HG02981 (cell line): ENCODE data around the gene SYN1.
A peak's percentile ranks its signal among the peaks of the same experiment; 100 is the strongest.
"Not testable (repeated sequence)": the region's sequence is repeated elsewhere in the genome, so short reads cannot be mapped to it uniquely, and the experiment has no call there.

ENCODE experiments used
- ATAC-seq: cut with Tn5 transposase; IDR thresholded peaks from one replicate; pipeline ENCODE4 v1.9.1; 2021; ENCODE audit warnings: mild to moderate bottlenecking, moderate library complexity; ENCODE audit not compliant: unreplicated experiment

SYN1 gene

DNA sequence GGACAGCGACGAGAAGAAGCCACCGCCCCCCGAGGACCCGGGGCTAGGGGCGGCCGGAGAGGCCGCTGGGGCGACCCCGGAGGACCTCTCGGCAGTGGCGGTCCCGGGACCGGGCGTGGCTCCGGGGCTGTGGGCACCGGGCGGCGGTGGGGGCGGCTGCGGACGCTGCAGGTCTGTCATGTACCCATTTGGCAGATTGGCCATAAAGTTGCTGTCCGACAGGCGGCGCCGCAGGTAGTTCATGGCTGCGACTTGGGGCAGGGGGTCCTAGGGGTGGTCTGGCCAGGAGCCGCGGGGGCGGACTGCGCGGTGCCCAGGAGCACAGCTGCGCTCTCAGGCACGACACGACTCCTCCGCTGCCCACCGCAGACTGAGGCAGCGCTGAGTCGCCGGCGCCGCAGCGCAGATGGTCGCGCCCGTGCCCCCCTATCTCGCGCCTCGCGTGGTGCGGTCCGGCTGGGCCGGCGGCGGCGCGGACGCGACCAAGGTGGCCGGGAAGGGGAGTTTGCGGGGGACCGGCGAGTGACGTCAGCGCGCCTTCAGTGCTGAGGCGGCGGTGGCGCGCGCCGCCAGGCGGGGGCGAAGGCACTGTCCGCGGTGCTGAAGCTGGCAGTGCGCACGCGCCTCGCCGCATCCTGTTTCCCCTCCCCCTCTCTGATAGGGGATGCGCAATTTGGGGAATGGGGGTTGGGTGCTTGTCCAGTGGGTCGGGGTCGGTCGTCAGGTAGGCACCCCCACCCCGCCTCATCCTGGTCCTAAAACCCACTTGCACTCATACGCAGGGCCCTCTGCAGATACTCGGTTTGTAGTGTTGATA, at the start of gene SYN1:
Gene SYN1 (minus strand): TSS at position 372 of the 817 bp plus-strand sequence. CDS start 129 bp downstream, at position 243.
- ATAC-seq, result peak; percentile 59

DNA sequence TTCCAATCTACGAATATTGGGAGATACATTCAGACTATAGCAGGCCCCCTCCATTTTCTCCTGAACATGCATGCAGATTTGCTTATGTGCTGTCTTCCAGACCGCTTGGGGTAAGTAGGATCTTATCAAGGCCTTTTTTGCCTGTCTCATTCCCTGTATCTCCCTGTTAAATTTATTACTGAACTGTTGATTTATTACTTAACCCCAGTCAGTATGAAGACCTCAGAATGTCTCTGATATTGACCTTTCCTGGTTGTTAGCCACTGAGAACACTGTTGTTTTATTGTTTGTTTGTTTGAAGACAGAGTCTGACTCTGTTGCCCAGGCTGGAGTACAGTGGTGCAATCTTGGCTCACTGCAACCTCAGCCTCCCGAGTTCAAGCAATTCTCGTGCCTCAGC, 46.1 kb upstream of the SYN1 start:
- not testable (repeated sequence) for ATAC-seq

DNA sequence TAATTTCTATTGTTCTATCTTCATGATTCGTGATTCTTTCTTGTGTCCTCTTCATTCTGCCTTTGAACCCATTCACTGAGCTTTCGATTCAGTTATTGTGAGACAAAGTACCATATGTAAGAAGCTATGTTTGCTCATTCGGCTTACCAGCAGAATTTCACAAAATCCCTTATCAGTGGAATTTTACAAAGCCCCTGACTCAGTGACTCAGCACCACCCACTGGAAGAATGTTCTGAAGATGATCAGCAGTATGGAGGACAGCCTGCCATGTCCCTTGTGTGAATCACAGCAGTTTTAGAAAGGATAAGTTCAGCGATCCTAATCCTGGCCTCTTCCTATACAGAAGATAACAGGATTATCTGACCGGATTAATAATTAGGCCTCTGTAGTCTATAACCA, 45.1 kb upstream of the SYN1 start:
- ATAC-seq, result no peak

DNA sequence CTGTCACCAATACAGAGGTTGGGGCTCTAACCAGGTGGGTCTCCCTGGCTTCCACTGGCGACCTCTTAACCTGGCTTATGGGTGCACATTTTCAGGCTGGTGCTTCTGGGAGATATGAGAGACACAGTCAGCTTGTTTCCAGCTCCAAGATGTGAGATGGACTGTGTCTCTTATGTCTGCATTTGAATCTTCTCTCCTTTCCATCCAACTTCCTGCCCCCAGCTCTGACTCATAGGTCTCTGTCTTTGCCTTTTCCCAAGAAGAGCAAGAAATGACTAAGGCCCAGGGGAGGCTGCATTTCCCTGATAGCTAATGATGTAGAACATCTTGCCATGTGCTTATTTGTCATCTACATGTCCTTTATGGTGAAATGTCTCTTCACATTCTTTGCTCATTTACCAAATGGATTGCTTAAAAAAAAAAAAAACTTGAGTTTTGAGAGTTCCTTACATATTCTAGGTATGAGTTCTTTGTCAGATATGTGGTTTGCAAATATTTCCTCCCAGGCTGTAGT, 42.5 kb upstream of the SYN1 start:
- ATAC-seq, result no peak

DNA sequence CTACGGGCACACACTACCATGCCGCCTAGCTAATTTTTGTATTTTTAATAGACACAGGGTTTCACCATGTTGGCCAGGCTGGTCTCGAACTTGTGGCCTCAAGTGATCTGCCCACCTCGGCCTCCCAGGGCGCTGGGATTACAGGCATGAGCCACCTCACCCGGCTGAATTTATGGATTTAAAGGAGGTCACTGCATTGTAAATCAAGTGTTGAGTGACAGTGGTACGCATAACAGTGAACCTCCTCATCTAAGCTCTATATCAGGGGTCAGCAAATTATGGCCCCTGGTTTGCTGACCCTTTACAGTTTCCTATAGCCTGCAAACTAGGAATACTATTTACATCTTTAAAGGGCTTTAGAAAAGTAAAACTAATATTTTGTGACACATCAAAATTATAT, 41.9 kb upstream of the SYN1 start:
- no peak for ATAC-seq

DNA sequence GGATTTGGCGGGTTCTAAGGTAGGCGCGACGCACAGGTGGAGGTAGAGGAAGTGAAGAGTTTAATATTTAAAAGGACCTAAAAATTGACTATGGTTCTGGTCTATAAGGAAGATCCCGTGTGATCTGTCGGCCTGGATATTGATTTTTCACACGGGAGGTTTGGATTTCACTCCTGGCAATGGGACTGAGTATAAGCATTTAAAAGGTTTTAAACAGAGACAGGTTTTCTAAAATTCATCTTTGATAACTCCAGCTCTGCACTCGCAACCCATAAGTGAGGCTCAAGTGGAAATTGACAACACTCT, 39.7 kb upstream of the SYN1 start:
- ATAC-seq, result no peak

DNA sequence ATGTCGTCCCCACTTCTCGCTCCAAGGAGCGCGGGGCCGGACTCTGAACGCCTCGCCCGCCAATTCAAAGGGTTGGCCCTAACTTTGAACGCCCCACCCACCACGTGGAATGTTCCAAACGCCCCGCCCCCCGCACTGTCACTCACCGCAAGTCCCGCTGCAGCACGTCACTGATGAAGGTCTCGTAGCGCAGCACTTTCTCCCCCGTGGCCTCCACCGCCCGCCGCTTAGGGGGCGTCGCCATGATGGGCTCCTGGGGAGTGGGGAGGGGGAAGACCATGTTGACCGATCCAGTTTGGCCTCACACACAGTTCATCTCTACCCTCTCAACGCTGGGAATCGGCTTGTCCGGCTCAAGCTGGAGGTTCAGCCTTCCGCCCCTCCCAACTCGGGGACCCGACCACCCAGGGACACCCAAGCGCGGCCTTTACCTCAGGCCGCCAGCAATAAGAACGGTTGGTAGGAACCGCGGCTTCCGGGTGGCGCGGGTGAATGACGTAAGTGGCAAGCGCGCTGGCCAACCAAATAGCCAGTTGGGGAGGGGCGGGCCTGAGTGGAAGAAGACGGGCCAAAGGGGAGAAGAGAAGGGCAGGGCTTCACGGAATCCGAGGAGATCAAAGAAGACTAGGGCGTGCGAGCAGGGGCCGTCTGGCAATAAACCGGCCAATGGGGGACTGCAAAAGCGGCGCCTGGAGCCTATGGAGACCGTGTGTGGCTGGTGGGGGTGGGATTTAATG, 39.2 kb upstream of the SYN1 start, which contains the start of gene UXT:
Gene UXT (minus strand): TSS at position 497 of the 737 bp plus-strand sequence. CDS start 253 bp downstream, at position 244.
- ATAC-seq, result peak; percentile 81

DNA sequence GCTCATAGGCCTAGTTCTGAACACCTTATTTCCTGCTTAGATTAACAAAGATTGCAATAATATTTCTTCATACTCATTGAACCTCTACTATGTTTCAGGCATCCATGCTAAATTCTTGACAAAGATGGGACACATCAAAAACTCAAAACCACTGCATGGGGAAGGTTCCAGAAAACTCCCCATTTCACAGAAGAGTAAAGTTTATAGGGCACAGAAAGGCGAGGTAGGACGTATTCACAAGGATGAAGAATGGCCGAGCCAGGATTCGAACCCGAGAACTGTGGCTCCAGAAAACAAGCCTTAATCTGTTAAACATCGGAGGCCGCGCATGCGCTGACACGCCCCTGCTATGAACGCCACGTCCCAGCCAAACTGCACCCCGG, 38.6 kb upstream of the SYN1 start:
- ATAC-seq, result no peak

DNA sequence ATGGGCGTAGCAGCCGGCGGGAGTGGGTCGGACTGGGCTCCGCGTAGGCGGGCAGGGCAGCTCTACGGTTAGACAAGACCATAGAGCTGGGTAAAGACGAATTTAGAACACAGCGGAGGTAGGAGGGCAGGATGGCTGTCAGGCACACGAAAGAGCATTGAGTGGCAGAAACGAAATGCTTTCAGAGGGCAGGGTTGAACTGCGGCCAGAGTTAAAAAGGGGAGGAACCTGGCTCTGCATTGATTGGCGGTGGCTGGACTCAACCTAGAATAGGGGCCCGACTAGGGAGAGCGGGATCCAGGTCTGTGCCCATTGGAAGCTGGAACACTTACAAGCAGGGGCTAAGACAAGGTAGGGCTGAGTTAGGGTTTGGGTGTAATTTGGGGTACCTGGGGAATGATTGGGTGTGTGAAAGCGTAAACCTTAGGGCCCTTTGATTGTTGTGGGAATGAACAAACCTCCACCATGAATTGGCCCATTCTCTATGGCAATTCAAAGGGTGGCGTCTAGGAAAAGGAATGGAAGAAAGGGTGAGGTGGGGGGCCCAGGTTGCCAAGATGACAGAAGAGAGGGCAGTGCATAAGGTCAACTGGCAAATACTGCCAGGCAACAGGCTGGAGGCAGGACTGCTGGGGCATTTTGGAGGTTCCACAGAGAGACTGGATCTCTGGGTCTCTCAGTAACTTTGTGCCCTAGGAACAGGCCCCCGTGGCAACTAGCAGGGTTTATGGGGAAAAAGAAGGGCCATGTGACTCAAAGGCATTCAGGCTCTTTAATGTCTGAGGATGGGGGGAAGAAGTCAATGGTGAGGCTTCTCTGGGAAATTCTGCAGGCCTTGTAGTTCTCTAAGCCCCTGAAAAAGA, 31.6 kb upstream of the SYN1 start:
- ATAC-seq, result no peak

DNA sequence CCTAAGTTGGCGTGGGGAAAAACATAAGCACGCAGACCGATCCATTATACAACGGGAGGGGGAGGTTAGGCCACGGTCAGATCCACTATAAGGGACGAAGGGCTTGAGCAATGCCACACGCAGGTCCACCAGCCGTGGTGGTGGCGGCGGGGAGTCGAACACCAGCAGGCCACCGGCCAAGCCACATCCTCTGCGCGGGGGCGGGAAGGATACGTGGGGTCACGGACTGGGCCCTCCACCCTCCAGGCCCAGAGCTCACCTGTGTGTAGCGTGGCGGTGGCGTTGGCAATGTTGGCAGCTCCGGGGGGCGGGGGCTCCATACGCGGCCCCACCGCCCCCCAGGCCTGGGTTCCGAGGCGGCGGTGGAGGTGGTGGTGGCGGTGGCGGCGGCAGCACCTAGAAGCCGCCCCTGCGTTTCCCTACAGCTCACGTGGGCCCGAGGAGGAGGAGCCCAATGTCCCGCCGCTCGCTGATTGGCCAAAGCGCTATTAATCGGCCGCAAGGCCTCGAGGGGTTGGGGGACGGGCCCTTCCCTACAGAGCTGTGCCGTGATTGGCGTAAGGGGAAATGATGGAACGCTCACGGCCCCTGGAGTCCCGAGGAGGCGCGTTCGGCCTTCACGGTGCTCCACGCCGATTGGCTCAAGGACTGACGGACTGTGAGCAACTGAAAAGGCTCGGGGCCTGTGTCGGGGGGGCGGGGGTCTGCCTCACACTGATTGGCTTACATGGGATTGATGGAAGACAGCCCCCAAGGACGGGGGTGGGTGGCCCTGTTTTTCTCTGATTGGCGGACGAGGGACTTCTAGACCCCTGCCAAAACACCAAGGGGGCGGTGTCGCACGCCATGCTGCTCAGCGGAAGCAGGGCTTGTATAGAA, 30.7 kb upstream of the SYN1 start, which contains the start of gene ELK1:
Gene ELK1 (minus strand): TSS at position 400 of the 879 bp plus-strand sequence. CDS start 9,122 bp downstream, outside the sequence.
- peak; percentile 90 for ATAC-seq

DNA sequence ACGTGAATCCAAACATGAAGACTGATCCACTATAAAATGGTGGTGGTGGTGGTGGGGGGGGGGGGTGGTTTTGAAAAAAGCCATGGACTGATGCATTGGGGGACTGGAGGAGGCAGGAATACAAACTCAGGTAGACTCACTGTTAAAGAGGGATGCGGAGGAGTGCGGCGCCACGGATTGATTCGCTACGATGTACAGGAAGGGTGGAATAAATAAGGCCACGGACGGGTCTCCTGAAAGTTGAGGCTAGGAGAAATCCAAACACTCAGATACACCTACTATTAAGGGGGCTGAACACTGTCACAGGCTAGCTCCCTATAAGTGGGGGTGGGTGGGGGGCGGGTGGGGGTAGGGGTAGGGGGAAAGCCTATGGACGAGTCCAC, 30.1 kb upstream of the SYN1 start:
- ATAC-seq, result no peak

DNA sequence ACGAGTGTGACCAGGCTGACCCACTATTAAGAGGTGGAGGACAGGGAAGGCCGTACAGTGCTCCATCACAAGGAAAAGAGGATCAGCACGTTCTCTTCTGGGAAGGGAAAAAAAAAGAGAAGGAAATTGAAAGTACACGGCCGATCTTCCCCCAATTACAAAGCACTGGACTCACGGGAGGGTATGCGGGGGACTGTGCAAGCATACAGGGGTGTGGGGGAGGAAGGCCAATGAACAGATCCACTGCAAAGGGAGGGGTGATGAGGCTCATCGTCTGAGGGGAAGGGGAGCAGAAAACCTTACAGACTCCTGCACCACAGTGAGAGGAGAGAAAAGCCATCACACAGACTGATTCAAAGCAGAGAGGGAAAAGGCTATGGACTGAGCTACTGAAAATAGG, 29.6 kb upstream of the SYN1 start:
- ATAC-seq, result no peak

DNA sequence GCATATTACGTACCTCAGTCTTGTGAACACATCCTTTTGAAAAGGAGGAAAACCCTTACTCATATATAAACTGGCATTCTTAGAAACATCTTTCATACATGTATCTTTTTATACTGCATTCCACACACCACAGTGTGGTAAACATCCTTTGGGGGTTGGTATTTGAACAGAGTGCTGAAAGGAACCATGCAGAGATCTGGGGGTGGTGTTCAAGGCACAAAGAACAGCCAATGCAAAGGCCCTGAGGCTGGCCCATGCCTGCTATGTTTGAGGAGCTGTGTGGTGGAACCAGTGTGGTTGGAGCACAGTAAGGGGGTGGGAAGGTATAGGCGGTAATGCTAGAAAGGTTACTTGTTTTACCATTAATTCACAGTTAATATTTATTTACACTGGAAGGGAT, 28.7 kb upstream of the SYN1 start:
- ATAC-seq, result no peak

DNA sequence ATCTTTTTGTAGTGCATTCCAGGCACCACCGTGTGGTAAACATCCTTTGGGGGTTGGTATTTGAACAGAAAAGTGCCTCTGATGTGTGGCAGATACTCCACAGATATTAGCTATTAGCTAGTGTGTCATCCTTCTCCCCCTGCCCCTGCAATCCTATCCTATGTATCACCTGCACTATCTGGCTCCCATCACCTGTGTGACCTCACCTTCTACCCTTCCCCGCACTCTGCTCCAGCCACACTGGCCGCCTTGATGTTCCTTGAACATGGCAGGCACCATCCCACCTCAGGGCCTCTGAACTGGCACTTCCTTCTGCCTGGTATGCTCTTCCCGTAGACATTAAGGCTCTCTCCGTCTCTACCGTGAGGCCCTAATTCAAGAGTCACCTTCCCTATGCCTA, 27.0 kb upstream of the SYN1 start:
- ATAC-seq, result no peak

DNA sequence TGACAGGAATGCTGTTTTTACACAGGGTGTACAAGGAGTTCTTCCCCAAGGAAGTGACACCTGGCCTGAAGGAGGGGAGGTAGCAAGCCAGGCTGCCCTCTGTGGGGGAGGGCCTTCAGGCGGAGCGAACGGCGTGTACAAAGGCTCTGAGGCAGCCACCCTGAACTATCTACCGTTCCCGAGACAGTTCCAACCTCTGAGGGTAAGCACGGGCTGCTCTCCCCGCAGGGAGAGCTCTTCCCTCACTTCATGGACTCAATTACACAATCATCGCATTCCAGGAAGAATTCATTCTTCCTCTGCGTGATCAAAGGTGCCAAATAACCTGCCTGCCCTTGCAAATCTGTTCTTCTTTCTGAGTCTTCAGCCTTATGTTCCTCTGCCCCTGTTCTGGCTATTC, 25.9 kb upstream of the SYN1 start:
- ATAC-seq, result no peak

DNA sequence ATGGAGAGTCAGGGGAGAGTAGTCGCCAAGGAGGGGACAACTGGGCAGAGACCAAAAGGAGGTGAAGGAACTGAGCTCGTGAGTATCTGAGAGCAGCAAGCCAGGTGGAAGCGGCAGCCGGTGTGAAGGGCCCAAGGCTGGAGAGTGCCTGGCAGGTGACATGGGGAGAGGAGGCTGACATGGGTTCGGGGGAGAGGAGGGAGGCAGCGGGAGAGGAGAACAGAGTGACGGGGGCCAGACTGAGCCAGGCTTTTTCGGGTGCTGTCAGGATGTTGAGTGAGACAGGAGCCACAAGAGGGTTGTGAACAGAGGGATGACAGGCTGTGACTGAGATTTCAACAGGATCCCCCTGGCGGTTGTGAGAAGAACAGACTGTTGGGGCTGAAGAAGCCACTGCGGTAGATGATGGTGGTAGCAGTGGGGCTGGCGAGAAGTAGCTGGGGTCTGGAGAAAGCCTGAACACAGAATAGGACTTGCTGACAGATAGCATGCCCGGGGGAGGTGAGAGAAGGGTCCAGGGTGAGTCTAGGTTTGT, 25.0 kb upstream of the SYN1 start:
- no peak for ATAC-seq

DNA sequence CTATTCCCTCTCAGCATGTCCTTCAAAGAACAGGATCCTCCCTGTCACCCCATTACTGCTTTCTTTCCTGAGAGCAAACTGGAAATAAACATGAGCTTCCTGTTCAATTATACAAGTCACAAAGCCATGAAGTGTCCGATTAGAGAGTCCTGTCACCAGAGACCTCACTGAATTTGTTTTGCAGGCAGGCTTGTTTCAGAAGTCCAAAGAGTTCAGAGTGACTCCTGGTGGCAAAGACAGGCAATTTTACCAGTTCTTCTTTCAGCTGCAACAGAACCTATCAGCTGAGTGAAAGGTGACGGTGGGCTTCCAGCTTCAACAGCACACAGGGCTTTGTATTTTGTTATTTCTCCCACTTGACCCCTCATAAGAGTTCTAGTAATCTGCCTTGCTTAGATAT, 24.3 kb upstream of the SYN1 start:
- ATAC-seq, result no peak

DNA sequence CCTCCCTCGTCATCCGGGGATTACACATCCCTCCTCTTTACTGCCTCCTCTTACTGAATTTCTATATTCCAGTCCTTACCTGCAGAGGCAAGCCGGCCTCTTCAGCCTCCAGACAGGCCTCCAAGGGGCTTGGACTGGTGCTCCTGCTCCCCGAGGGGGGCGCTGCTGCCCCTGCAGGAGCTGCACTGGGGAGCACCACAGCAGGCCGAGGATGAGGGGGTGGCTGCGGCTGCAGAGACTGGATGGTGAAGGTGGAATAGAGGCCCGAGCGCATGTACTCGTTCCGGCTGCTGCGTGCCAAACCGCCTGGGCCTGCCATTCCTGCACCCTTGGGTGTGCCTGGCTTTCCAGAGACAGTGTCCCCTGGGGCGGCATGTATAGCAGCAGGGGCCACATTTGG, 19.2 kb upstream of the SYN1 start:
- no peak for ATAC-seq

DNA sequence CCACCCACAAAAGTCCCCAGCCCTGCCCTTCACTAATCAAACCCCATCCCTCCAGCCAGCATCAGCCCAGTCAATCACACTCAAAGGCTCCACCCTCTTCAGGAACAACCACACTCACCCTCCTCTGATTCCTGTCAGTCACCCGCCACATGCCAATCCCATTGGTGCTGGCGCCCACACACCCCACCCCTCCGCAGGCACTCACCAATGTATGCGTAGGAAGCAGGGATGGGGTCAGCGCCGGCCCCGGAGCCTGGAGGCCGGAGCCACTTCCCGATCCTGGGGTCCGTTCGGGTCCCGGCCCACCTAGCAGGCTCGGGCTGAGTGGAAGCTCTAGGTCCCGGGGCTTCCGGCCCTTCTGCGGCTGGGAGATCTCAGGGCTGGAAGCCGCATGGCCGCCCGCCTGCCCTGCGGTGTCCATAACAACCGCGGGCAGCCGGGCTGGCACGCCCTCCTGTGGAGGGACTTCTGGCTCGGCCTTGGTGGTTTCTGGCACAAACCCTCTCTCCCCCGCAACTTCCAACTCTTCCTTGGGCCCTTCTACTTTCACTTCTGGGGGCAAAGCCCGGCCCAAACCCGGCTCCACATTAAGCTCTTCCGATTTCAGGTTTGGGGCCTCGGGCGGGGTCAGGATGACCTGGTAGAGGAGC, 18.0 kb upstream of the SYN1 start:
- peak; percentile 62 for ATAC-seq
